Measurements from ENCODE around the gene EME1.
A peak's percentile ranks its signal among the peaks of the same experiment; 100 is the strongest.

The EME1 gene

DNA sequence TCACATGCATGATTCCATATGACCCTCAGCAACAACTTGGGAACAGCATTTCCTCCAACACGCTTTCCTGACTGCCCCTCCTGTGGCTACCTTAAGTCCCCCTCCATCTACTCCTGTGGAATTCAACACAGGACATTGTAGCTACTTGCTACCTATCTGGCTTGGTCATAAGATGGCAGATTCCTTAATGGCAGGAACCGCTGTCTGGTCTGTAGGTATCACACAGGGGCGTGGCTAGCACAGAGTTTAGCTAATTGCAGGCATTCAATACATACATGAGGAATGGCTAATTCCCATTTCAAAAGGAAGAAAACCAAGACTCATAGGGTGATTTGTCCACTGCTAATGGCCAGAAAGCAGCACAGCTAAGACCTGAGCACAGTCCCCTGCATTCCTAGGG is 15.7 kb downstream of the EME1 start:
- POLR2A ChIA-PET = interaction anchor here (0.9 to 1.0 kb wide), 2 partner anchors 9 kb away, joined by 5 to 6 read pairs; partner anchors contain the start of gene LRRC59
- TF ChIP-seq, protein P1, sequence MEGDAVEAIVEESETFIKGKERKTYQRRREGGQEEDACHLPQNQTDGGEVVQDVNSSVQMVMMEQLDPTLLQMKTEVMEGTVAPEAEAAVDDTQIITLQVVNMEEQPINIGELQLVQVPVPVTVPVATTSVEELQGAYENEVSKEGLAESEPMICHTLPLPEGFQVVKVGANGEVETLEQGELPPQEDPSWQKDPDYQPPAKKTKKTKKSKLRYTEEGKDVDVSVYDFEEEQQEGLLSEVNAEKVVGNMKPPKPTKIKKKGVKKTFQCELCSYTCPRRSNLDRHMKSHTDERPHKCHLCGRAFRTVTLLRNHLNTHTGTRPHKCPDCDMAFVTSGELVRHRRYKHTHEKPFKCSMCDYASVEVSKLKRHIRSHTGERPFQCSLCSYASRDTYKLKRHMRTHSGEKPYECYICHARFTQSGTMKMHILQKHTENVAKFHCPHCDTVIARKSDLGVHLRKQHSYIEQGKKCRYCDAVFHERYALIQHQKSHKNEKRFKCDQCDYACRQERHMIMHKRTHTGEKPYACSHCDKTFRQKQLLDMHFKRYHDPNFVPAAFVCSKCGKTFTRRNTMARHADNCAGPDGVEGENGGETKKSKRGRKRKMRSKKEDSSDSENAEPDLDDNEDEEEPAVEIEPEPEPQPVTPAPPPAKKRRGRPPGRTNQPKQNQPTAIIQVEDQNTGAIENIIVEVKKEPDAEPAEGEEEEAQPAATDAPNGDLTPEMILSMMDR (IDR thresholded peaks at IDR 0.05; ENCODE audit: insufficient read depth, low read length, missing control alignments) = no peak
- CTCF ChIA-PET = interaction anchor here (1.0 to 12.6 kb wide), 5 partner anchors 9 to 90 kb away, joined by 3 to 139 read pairs (median 3); partner anchors contain the start of genes LRRC59 and RSAD1
- no peak for DNase-seq (ENCODE audit: low read depth, low spot score)
- H3K4me3 ChIP-seq (ENCODE audit: low read depth, low read length) = no peak overlapping the region

- ChIA-PET CTCF (interaction anchor here (1.0 to 12.6 kb wide), 2 partner anchors 8 to 27 kb away, joined by 3 to 139 read pairs; partner anchors contain the start of gene LRRC59), POLR2A (interaction anchor here (0.9 to 1.1 kb wide), 2 partner anchors 10 to 37 kb away, joined by 4 to 5 read pairs; no protein-coding TSS in a partner anchor)
- DNase-seq (ENCODE audit: low read depth, low spot score) = no peak
- TF ChIP-seq, protein P1 (IDR thresholded peaks at IDR 0.05; ENCODE audit: insufficient read depth, low read length, missing control alignments) = no peak
- no peak overlapping the region for H3K4me3 ChIP-seq (ENCODE audit: low read depth, low read length)
Observed at GRCh38 chr17:50389534-50389933, 16.5 kb downstream of the EME1 start.

DNA sequence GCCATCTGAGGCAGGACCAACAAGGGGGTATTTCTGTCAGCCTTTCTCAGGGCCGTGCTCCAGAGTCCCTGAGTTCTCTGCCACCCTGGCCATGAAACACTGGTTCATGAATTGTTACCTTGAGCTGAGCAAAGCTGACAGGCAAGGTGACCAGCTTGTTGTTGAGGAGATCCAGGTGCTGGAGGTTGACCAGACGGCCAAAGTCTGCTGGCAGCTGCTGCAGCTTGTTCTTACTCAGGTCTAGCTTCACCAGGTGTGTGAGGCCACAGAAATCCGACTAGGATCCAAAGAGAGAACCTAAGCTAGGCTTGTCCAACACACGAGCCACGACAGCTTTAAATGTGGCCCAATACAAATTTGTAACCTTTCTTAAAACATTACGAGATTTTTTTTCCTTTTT is 19.6 kb downstream of the EME1 start:
- ChIA-PET POLR2A (no interaction called here), CTCF (interaction anchor here (1.4 to 1.6 kb wide), 2 partner anchors 10 to 19 kb away, joined by 4 to 6 read pairs; partner anchors contain the start of genes EME1 and MRPL27)
- H3K4me3 ChIP-seq (ENCODE audit: low read depth, low read length) = no peak overlapping the region
- DNase-seq (ENCODE audit: low read depth, low spot score) = no peak
- TF ChIP-seq, protein P1 (IDR thresholded peaks at IDR 0.05; ENCODE audit: insufficient read depth, low read length, missing control alignments) = no peak

- CTCF ChIA-PET = interaction anchor here (1.4 to 6.9 kb wide), 4 partner anchors 12 to 84 kb away, joined by 4 to 38 read pairs (median 6); partner anchors contain the start of genes EME1, MRPL27 and RSAD1
- TF ChIP-seq, protein P1 (IDR thresholded peaks at IDR 0.05; ENCODE audit: insufficient read depth, low read length, missing control alignments) = no peak
- no peak for DNase-seq (ENCODE audit: low read depth, low spot score)
- no peak overlapping the region for H3K4me3 ChIP-seq (ENCODE audit: low read depth, low read length)
- POLR2A ChIA-PET = no interaction called here
Observed at GRCh38 chr17:50393700-50394099, 20.7 kb downstream of the EME1 start.

GRCh38 chr17:50394711-50395110 is 21.7 kb downstream of the EME1 start:
- ChIA-PET CTCF (interaction anchor here (1.8 to 6.9 kb wide), 5 partner anchors 10 to 83 kb away, joined by 7 to 139 read pairs (median 51); partner anchors contain the start of gene RSAD1), POLR2A (no interaction called here)
- no peak for DNase-seq (ENCODE audit: low read depth, low spot score)
- TF ChIP-seq, protein P1 (IDR thresholded peaks at IDR 0.05; ENCODE audit: insufficient read depth, low read length, missing control alignments) = no peak
- H3K4me3 ChIP-seq (ENCODE audit: low read depth, low read length) = peak overlapping the region; percentile 19; the same call in 1 of the 2 replicates

- CTCF ChIA-PET = interaction anchor here (0.8 to 6.9 kb wide), 27 partner anchors 12 to 302 kb away, joined by 3 to 139 read pairs (median 8); partner anchors contain the start of genes ACSF2, CACNA1G, CHAD and EME1
- no peak for DNase-seq (ENCODE audit: low read depth, low spot score)
- TF ChIP-seq, protein P1 (IDR thresholded peaks at IDR 0.05; ENCODE audit: insufficient read depth, low read length, missing control alignments) = no peak
- POLR2A ChIA-PET = interaction anchor here (0.6 to 1.7 kb wide), 7 partner anchors 8 to 844 kb away, joined by 3 to 9 read pairs (median 3); no protein-coding TSS in a partner anchor
- H3K4me3 ChIP-seq (ENCODE audit: low read depth, low read length) = peak overlapping the region; percentile 94
Observed at GRCh38 chr17:50396261-50397110, 23.5 kb downstream of the EME1 start.

All from AG04449 (cell line).